ENCODE measurements around the gene DYNLT4.

DNA sequence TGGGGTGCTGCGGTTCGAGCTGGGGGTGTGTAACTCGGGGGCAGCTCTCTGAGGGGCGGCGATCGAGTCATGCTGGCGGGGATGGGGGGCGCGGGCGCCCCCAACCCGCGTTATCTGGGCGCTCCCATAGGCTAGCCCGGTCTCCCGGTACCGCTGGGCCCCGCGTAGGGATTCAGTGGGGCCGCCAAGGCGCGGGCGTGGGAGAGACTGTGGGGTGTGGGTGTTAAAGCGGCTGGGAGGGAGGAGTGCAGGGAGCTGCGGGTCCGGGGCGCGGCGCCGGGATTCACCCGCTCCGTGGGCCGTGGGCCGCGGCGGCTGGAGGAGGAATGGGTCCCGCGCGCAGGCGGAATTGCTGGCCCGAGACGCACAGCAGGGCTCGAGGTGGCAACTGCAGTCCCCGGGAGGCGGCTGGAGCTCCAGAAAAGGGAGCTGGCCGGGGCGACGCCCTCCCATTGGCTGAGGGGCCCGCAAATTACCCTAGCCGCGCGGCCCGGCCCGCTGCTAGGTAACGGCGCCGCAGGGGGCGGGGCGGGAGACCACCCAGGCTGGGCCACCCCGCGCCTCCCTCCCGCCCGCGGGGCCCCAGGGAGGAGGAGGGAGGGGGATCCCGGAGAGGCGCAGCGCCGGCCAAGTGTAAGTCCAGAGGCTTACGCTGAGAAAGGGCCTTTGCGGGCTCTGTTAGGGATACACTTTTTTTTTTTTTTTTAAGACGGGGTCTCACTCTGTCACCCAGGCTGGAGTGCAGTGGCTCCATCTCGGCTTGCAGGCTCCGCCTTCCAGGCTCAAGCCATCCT lies 35.9 kb upstream of the DYNLT4 start, which contains the start of gene PTCH2:
- TF ChIP-seq, protein P1, sequence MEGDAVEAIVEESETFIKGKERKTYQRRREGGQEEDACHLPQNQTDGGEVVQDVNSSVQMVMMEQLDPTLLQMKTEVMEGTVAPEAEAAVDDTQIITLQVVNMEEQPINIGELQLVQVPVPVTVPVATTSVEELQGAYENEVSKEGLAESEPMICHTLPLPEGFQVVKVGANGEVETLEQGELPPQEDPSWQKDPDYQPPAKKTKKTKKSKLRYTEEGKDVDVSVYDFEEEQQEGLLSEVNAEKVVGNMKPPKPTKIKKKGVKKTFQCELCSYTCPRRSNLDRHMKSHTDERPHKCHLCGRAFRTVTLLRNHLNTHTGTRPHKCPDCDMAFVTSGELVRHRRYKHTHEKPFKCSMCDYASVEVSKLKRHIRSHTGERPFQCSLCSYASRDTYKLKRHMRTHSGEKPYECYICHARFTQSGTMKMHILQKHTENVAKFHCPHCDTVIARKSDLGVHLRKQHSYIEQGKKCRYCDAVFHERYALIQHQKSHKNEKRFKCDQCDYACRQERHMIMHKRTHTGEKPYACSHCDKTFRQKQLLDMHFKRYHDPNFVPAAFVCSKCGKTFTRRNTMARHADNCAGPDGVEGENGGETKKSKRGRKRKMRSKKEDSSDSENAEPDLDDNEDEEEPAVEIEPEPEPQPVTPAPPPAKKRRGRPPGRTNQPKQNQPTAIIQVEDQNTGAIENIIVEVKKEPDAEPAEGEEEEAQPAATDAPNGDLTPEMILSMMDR (IDR thresholded peaks at IDR 0.05; ENCODE audit: insufficient read depth, low read length, poor library complexity, severe bottlenecking): no peak
- TF ChIP-seq EZH2phosphoT487 (conservative IDR thresholded peaks at IDR 0.05; ENCODE audit: low read length): no peak
